ENCODE measurements around the gene GRAP2.

DNA sequence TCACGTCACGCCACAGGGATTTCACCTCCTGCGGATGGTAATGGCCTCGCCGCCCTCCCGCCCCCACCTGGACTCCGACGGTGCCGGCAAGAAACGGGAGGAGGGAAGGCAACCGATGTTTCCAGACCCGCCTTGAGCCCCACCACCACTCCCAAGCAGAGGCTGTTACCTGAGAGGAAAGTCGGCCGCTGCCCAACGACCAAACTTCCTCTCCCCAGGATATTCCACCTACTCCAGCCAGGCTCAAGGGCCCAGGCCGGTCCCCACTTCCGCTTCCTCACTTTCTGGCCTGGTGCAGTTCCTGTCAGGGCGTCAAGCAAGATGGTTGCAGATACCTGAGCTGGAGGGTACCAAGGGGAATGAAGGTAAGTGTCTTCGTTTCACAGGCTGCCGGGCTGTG, 7.4 kb upstream of the GRAP2 start, which contains the start of gene ENTHD1:
- TF ChIP-seq EP300 (IDR thresholded peaks at IDR 0.05; ENCODE audit: borderline replicate concordance) (no peak), RAD21 (IDR thresholded peaks at IDR 0.05; ENCODE audit: low read depth) (no peak), ZBTB7A (IDR thresholded peaks at IDR 0.05; ENCODE audit: low read depth) (no peak), EGR1 (IDR thresholded peaks at IDR 0.05) (no peak), NFIC (IDR thresholded peaks at IDR 0.05) (no peak), TAF1 (IDR thresholded peaks at IDR 0.05; ENCODE audit: low read depth) (no peak), CEBPB (IDR thresholded peaks at IDR 0.05) (no peak), TEAD4 (IDR thresholded peaks at IDR 0.05) (no peak)
- TF ChIP-seq, protein P1, sequence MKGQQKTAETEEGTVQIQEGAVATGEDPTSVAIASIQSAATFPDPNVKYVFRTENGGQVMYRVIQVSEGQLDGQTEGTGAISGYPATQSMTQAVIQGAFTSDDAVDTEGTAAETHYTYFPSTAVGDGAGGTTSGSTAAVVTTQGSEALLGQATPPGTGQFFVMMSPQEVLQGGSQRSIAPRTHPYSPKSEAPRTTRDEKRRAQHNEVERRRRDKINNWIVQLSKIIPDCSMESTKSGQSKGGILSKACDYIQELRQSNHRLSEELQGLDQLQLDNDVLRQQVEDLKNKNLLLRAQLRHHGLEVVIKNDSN (IDR thresholded peaks at IDR 0.05) = no peak
- TF ChIP-seq, protein P2, sequence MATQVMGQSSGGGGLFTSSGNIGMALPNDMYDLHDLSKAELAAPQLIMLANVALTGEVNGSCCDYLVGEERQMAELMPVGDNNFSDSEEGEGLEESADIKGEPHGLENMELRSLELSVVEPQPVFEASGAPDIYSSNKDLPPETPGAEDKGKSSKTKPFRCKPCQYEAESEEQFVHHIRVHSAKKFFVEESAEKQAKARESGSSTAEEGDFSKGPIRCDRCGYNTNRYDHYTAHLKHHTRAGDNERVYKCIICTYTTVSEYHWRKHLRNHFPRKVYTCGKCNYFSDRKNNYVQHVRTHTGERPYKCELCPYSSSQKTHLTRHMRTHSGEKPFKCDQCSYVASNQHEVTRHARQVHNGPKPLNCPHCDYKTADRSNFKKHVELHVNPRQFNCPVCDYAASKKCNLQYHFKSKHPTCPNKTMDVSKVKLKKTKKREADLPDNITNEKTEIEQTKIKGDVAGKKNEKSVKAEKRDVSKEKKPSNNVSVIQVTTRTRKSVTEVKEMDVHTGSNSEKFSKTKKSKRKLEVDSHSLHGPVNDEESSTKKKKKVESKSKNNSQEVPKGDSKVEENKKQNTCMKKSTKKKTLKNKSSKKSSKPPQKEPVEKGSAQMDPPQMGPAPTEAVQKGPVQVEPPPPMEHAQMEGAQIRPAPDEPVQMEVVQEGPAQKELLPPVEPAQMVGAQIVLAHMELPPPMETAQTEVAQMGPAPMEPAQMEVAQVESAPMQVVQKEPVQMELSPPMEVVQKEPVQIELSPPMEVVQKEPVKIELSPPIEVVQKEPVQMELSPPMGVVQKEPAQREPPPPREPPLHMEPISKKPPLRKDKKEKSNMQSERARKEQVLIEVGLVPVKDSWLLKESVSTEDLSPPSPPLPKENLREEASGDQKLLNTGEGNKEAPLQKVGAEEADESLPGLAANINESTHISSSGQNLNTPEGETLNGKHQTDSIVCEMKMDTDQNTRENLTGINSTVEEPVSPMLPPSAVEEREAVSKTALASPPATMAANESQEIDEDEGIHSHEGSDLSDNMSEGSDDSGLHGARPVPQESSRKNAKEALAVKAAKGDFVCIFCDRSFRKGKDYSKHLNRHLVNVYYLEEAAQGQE (IDR thresholded peaks at IDR 0.05; ENCODE audit: low read depth) = no peak
